ENCODE results near the gene SSH2. TPM values are rescaled to one million over a fixed set of nuclear protein-coding genes. Genes with fewer than 3 reads are reported as not detected.
A peak's percentile ranks its signal among the peaks of the same experiment; 100 is the strongest.

Gene SSH2
- total and polyA plus RNA-seq, 2 of the 13 experiments (the other 11 are each of a cell fraction or from before 2014, with no cell fraction given): 6.0 to 6.4 TPM

GRCh38 chr17:29929533-29930408 lies at the start of gene SSH2 (continued):
- TF ChIP-seq ZHX1 (CRISPR knock-in tag; IDR thresholded peaks at IDR 0.05; ENCODE audit: low read depth): no peak
- TF ChIP-seq PATZ1 (CRISPR knock-in tag; IDR thresholded peaks at IDR 0.05): peak; percentile 91
- TF ChIP-seq ZNF607 (CRISPR knock-in tag; IDR thresholded peaks at IDR 0.05; ENCODE audit: borderline replicate concordance): no peak
- no peak for TF ChIP-seq ZNF530 (CRISPR knock-in tag; IDR thresholded peaks at IDR 0.05; ENCODE audit: low read depth)
- peak in 1 of 2 experiments; percentile 60; a peak in 2 of 4 replicates for TF ChIP-seq ATF4 (CRISPR knock-in tag; IDR thresholded peaks at IDR 0.05)
- peak; percentile 32 for TF ChIP-seq SRSF1 (optimal IDR thresholded peaks at IDR 0.05; ENCODE audit: low read depth, low read length)
- TF ChIP-seq ARNT2 (CRISPR knock-in tag; IDR thresholded peaks at IDR 0.05; ENCODE audit: low read depth): peak; percentile 44; the same call in 1 of the 2 replicates
- peak; percentile 59; the same call in 1 of the 2 replicates for TF ChIP-seq HOXA3 (CRISPR knock-in tag; IDR thresholded peaks at IDR 0.05)
- TF ChIP-seq HDAC1 (CRISPR knock-in tag; IDR thresholded peaks at IDR 0.05): peak; percentile 67
- TF ChIP-seq ZFP91 (CRISPR knock-in tag; IDR thresholded peaks at IDR 0.05; ENCODE audit: borderline replicate concordance): peak; percentile 58
- TF ChIP-seq NR0B2 (CRISPR knock-in tag; IDR thresholded peaks at IDR 0.05): peak; percentile 20; the same call in 1 of the 2 replicates
- TF ChIP-seq ZNF883 (CRISPR knock-in tag; IDR thresholded peaks at IDR 0.05; ENCODE audit: not compliant biosample characterization): peak; percentile 72
- peak; percentile 35; the same call in 1 of the 2 replicates for TF ChIP-seq ZNF317 (CRISPR knock-in tag; IDR thresholded peaks at IDR 0.05)
- TF ChIP-seq HNRNPK (IDR thresholded peaks at IDR 0.05; ENCODE audit: low read depth, low read length, poor library complexity, severe bottlenecking): peak; percentile 99
- TF ChIP-seq SNRNP70 (IDR thresholded peaks at IDR 0.05; ENCODE audit: low read depth, low read length): no peak
- TF ChIP-seq TERF1 (CRISPR knock-in tag; IDR thresholded peaks at IDR 0.05): no peak
- TF ChIP-seq ZNF441 (CRISPR knock-in tag; IDR thresholded peaks at IDR 0.05; ENCODE audit: borderline replicate concordance): no peak

All from HepG2 (cell line).